IMR-90 (cell line): ENCODE data around the gene SH3RF3. TPM values are rescaled to one million over a fixed set of nuclear protein-coding genes. Genes with fewer than 3 reads are reported as not detected.

Source experiments
- ATAC-seq: fragments of 200-7000 bp; cut with Tn5 transposase; 2 replicates; pipeline ENCODE4 v1.9.1; 2020; ENCODE audit warnings: low read depth, mild to moderate bottlenecking, moderate library complexity
- BruUV-seq: library from RNA; stranded (reverse); fragments of 400-500 nt; replicated peaks from 2 replicates; lab custom pipeline; 2021; lab: Mats Ljungman, UMichigan
- CTCF ChIA-PET: fragments of 300-600 bp; formaldehyde crosslinking; extraction: SDS; loops from one replicate; lab custom pipeline; 2021; ENCODE audit warnings: antibody characterized with exemption; lab: Yijun Ruan, JAX
- POLR2A ChIA-PET: fragments of 300-600 bp; sonication (Branson Sonifier 250); formaldehyde crosslinking; loops from one replicate; lab custom pipeline; 2022; ENCODE audit warnings: antibody characterized with exemption; ENCODE audit not compliant: unreplicated experiment; lab: Charles Lee
- DNase-seq: peaks from one replicate; pipeline ENCODE4 v3.0.0; 2013
- H2AFZ ChIP-seq: replicated peaks from 2 replicates; pipeline ENCODE3; 2013; ENCODE audit warnings: low read length, mild to moderate bottlenecking; ENCODE audit not compliant: poor library complexity
- H2AK5ac ChIP-seq: 2 replicates; pipeline ENCODE4 v1.6.1; 2013; ENCODE audit warnings: low read depth, low read length, inconsistent platforms
- H2AK9ac ChIP-seq: replicated peaks from 2 replicates; pipeline ENCODE3; 2013; ENCODE audit warnings: mild to moderate bottlenecking, low read depth, low read length, moderate library complexity; ENCODE audit not compliant: poor library complexity
- H2BK120ac ChIP-seq: 2 replicates; pipeline ENCODE4 v1.6.1; 2013; ENCODE audit warnings: low read depth, low read length, inconsistent platforms
- H2BK15ac ChIP-seq: 3 replicates; pipeline ENCODE4 v1.6.1; 2013; ENCODE audit warnings: low read depth, low read length, inconsistent platforms
- H2BK20ac ChIP-seq: 2 replicates; pipeline ENCODE4 v1.6.1; 2013; ENCODE audit warnings: low read depth, mild to moderate bottlenecking, inconsistent platforms, low read length, moderate library complexity
- H2BK5ac ChIP-seq: 2 replicates; pipeline ENCODE4 v1.6.1; 2013; ENCODE audit warnings: mild to moderate bottlenecking, low read depth, low read length, inconsistent platforms; ENCODE audit not compliant: poor library complexity, severe bottlenecking
- H3K14ac ChIP-seq: replicated peaks from 2 replicates; pipeline ENCODE4 v1.6.1; 2013; ENCODE audit warnings: low read depth, low read length, inconsistent platforms
- H3K18ac ChIP-seq: 2 replicates; pipeline ENCODE4 v1.6.1; 2013; ENCODE audit warnings: low read depth, low read length, control low read depth
- H3K23ac ChIP-seq: 2 replicates; pipeline ENCODE4 v1.6.1; 2013; ENCODE audit warnings: low read depth, low read length, inconsistent platforms
- H3K27ac ChIP-seq: 2 replicates; pipeline ENCODE4 v1.5.1; 2013; ENCODE audit warnings: mild to moderate bottlenecking, control low read depth, low read length; ENCODE audit not compliant: insufficient read depth
- H3K27me3 ChIP-seq: 2 replicates; pipeline ENCODE4 v1.6.1; 2013; ENCODE audit warnings: low read length; ENCODE audit not compliant: control insufficient read depth, insufficient read depth
- H3K36me3 ChIP-seq: 2 replicates; pipeline ENCODE4 v1.6.1; 2013; ENCODE audit warnings: low read length, mixed read lengths; ENCODE audit not compliant: control insufficient read depth, insufficient read depth
- H3K4ac ChIP-seq: 2 replicates; pipeline ENCODE4 v1.6.1; 2013; ENCODE audit warnings: low read depth, low read length, inconsistent platforms
- H3K4me1 ChIP-seq: 2 replicates; pipeline ENCODE4 v1.6.1; 2013; ENCODE audit warnings: low read length, mixed read lengths; ENCODE audit not compliant: control insufficient read depth, insufficient read depth
- H3K4me2 ChIP-seq: 2 replicates; pipeline ENCODE4 v1.6.1; 2013; ENCODE audit warnings: low read depth, mild to moderate bottlenecking, control low read depth, low read length, moderate library complexity
- H3K4me3 ChIP-seq: 2 replicates; pipeline ENCODE4 v1.5.1; 2013; ENCODE audit warnings: low read depth, mild to moderate bottlenecking, control low read depth, low read length, moderate library complexity; ENCODE audit not compliant: insufficient read depth
- H3K56ac ChIP-seq: 2 replicates; pipeline ENCODE4 v1.6.1; 2013; ENCODE audit warnings: low read length, inconsistent platforms; ENCODE audit not compliant: insufficient read depth; ENCODE audit errors: extremely low read depth
- H3K79me1 ChIP-seq, 2 experiments: 2 replicates each; pipeline ENCODE4 v1.6.1; 2013; ENCODE audit warnings: low read length in 2 of 2, inconsistent platforms in 1 of 2, low read depth in 1 of 2
- H3K9ac ChIP-seq: 2 replicates; pipeline ENCODE4 v1.6.1; 2013; ENCODE audit warnings: low read depth, low read length, control low read depth
- H3K9me1 ChIP-seq: 2 replicates; pipeline ENCODE4 v1.6.1; 2013; ENCODE audit warnings: low read length, inconsistent platforms; ENCODE audit not compliant: insufficient read depth
- H3K9me3 ChIP-seq: 2 replicates; pipeline ENCODE4 v1.6.1; 2013; ENCODE audit warnings: low read length; ENCODE audit not compliant: control insufficient read depth, insufficient read depth
- H4K20me1 ChIP-seq: 2 replicates; pipeline ENCODE4 v1.6.1; 2013; ENCODE audit warnings: low read length, inconsistent platforms; ENCODE audit not compliant: insufficient read depth
- H4K5ac ChIP-seq: 2 replicates; pipeline ENCODE4 v1.6.1; 2013; ENCODE audit warnings: mild to moderate bottlenecking, low read depth, low read length, control low read depth
- H4K8ac ChIP-seq, 2 experiments: 2 replicates each; pipeline ENCODE4 v1.6.1; 2013; ENCODE audit warnings: low read depth in 2 of 2, low read length in 2 of 2, control low read depth in 1 of 2, inconsistent platforms in 1 of 2
- H4K91ac ChIP-seq: 2 replicates; pipeline ENCODE4 v1.6.1; 2013; ENCODE audit warnings: low read depth, low read length, inconsistent platforms; ENCODE audit not compliant: insufficient read depth
- BHLHE40 ChIP-seq: fragments of 150-350 bp; IDR thresholded peaks from 2 replicates; pipeline ENCODE4 v1.6.1; 2016; ENCODE audit warnings: mild to moderate bottlenecking, low read depth, low read length
- CEBPB ChIP-seq: IDR thresholded peaks from 2 replicates; pipeline ENCODE4 v1.6.1; 2012; ENCODE audit warnings: low read depth, low read length, improper control_type of control experiment
- CHD1 ChIP-seq: IDR thresholded peaks from 2 replicates; pipeline ENCODE4 v1.6.1; 2012; ENCODE audit warnings: low read depth, low read length, improper control_type of control experiment
- CTCF ChIP-seq: conservative IDR thresholded peaks from 2 replicates; pipeline ENCODE4 v1.5.1; 2012; ENCODE audit warnings: mild to moderate bottlenecking, low read depth, low read length, improper control_type of control experiment
- ELK1 ChIP-seq: fragments of 150-350 bp; IDR thresholded peaks from 2 replicates; pipeline ENCODE4 v1.6.1; 2016; ENCODE audit warnings: low read depth, mild to moderate bottlenecking, low read length, moderate library complexity, borderline replicate concordance
- FOS ChIP-seq: fragments of 150-350 bp; IDR thresholded peaks from 2 replicates; pipeline ENCODE4 v1.6.1; 2016; ENCODE audit warnings: low read depth, low read length
- MAZ ChIP-seq: IDR thresholded peaks from 2 replicates; pipeline ENCODE4 v1.6.1; 2012; ENCODE audit warnings: low read depth, mild to moderate bottlenecking, low read length, improper control_type of control experiment, moderate library complexity, borderline replicate concordance
- MXI1 ChIP-seq: IDR thresholded peaks from 2 replicates; pipeline ENCODE4 v1.6.1; 2012; ENCODE audit warnings: low read depth, mild to moderate bottlenecking, low read length, moderate library complexity, borderline replicate concordance
- NFE2L2 ChIP-seq: fragments of 150-350 bp; IDR thresholded peaks from 2 replicates; pipeline ENCODE4 v1.6.1; 2016; ENCODE audit warnings: low read depth, mild to moderate bottlenecking, low read length
- RAD21 ChIP-seq: IDR thresholded peaks from 2 replicates; pipeline ENCODE4 v1.6.1; 2012; ENCODE audit warnings: low read length, improper control_type of control experiment
- RFX5 ChIP-seq: IDR thresholded peaks from 2 replicates; pipeline ENCODE4 v1.8.0; 2012; ENCODE audit warnings: low read depth, mild to moderate bottlenecking, low read length, moderate library complexity
- SMC3 ChIP-seq: fragments of 150-350 bp; IDR thresholded peaks from 2 replicates; pipeline ENCODE4 v1.6.1; 2016; ENCODE audit warnings: low read depth, mild to moderate bottlenecking, antibody characterized with exemption, low read length, moderate library complexity
- whole genome bisulfite sequencing, 2 experiments: methylation state at CpG; one replicate each; pipeline versions ENCODE4 v1.1.5 to v1.1.7; 2013; ENCODE audit warnings: missing lambda C conversion rate in 2 of 2; ENCODE audit not compliant: insufficient read length in 1 of 2; ENCODE audit errors: extremely low coverage in 2 of 2; 5-methylcytosine and 5-hydroxymethylcytosine counted together
- dilution Hi-C: fragments of 300-500 bp; cut with HindIII; formaldehyde crosslinking; loops from one replicate; pipeline ENCODE4 v1.14.3; 2018; ENCODE audit warnings: low sequenced_read_pairs; ENCODE audit not compliant: unreplicated experiment
- in situ Hi-C: fragments of 300-500 bp; cut with MboI; formaldehyde crosslinking; loops from 3 replicates; pipeline ENCODE4 v1.14.3; 2019; ENCODE audit warnings: low sequenced_read_pairs, inconsistent platforms, mixed read lengths
- intact Hi-C: fragments of 100-400 bp; cut with micrococcal nuclease; formaldehyde crosslinking; loops from 2 replicates; pipeline ENCODE4 v1.10.0; 2022
- polyA plus RNA-seq, 3 experiments: library from polyadenylated mRNA; depleted of rRNA; stranded (reverse); fragments of >200 nt; gene quantifications; 2 replicates each; pipeline ENCODE4 v1.2.3, GENCODE V29; 2012; ENCODE audit warnings: low replicate concordance in 1 of 3
- total RNA-seq: library from RNA; depleted of rRNA; stranded (reverse); fragments of >200 nt; gene quantifications from 2 replicates; pipeline ENCODE4 v1.2.3, GENCODE V29; 2012

The SH3RF3 gene
- total and polyA plus RNA-seq, 2 of the 4 experiments (the other 2 are of a cell fraction): 3.4 to 5.3 TPM

- Histone ChIP-seq H2BK20ac (no peak overlapping the region), H4K91ac (no peak overlapping the region), H4K5ac (no peak overlapping the region), H2BK5ac (no peak overlapping the region), H3K4me2 (no peak overlapping the region), H2BK15ac (no peak overlapping the region), H3K9me3 (no peaks in the 10 kb centered on the region), H3K27me3 (no peaks in the 10 kb centered on the region), H2BK120ac (no peak overlapping the region), H3K56ac (no peak overlapping the region), H4K8ac (no peak overlapping the region), H3K27ac (no peak overlapping the region), H4K20me1 (peaks cover 1% of the 10 kb centered on the region; the same call in 1 of the 2 replicates), H3K23ac (no peak overlapping the region), H3K79me1 (peaks cover 5 to 20% of the 10 kb centered on the region in 2 experiments; a peak in 3 of 4 replicates), H3K4me3 (no peak overlapping the region), H3K4ac (no peak overlapping the region), H3K18ac (no peak overlapping the region), H2AFZ (no peak overlapping the region), H3K9me1 (peaks cover 15% of the 10 kb centered on the region), H3K36me3 (peaks cover 33% of the 10 kb centered on the region), H3K14ac (no peak overlapping the region), H3K4me1 (no peaks in the 10 kb centered on the region), H2AK5ac (no peak overlapping the region), H3K9ac (no peak overlapping the region), H2AK9ac (no peak overlapping the region)
- no peak for DNase-seq
- TF ChIP-seq CHD1 (no peak), ELK1 (no peak), NFE2L2 (no peak), MAZ (no peak), FOS (no peak), BHLHE40 (no peak), CTCF (no peak), MXI1 (no peak), SMC3 (no peak), CEBPB (no peak), RFX5 (no peak), RAD21 (no peak)
- ChIA-PET POLR2A (no interaction called here), CTCF (no interaction called here)
- in situ Hi-C loops: no loop called here
- dilution Hi-C loops: no loop called here
- no TSS peak for BruUV-seq
- no CpG with 5 or more reads among the region's 1 CpG for WGBS, 2 experiments
- intact Hi-C loops: no loop called here
- no peak for ATAC-seq
Observed at GRCh38 chr2:109458512-109458911, 329.5 kb downstream of the SH3RF3 start.
